Breast epithelium (tissue), 4 donors: ENCODE results near the gene XDH. TPM values are rescaled to one million over a fixed set of nuclear protein-coding genes. Genes with fewer than 3 reads are reported as not detected.

Experiments used
- DNase-seq, 2 donors: peaks; one replicate each; pipeline ENCODE4 v3.0.0-alpha.2; 2019; ENCODE audit warnings: low spot score in 2 of 2
- H3K27ac ChIP-seq, 2 donors: fragments of 200-600 bp; sonication (generic) in 1 of 2; one replicate each; pipeline ENCODE4 v1.5.1; 2016 to 2019; ENCODE audit warnings: mild to moderate bottlenecking in 1 of 2
- H3K27me3 ChIP-seq, 2 donors: fragments of 200-600 bp; sonication (generic) in 1 of 2; one replicate each; pipeline versions ENCODE4 v1.5.1 to v1.6.0; 2017 to 2019; ENCODE audit warnings: control low read depth in 1 of 2, mild to moderate bottlenecking in 1 of 2
- H3K36me3 ChIP-seq: fragments of 200-600 bp; one replicate; pipeline ENCODE4 v1.5.1; 2019
- H3K4me1 ChIP-seq, 2 donors: fragments of 200-600 bp; sonication (generic); one replicate each; pipeline ENCODE4 v1.5.1; 2016 to 2019; ENCODE audit warnings: control low read depth in 1 of 2
- H3K4me3 ChIP-seq, 3 donors: fragments of 200-600 bp; sonication (generic); 1 replicate in 2 of 3; 2 replicates in 1 of 3; pipeline ENCODE4 v1.5.1; 2016 to 2019; ENCODE audit warnings: mild to moderate bottlenecking in 3 of 3, moderate library complexity in 2 of 3
- H3K9me3 ChIP-seq, 2 donors: fragments of 200-600 bp; sonication (generic) in 1 of 2; one replicate each; pipeline ENCODE4 v1.5.1; 2016 to 2019; ENCODE audit warnings: control low read depth in 1 of 2
- CTCF ChIP-seq, 3 donors: fragments of 450-650 bp; IDR thresholded peaks; one replicate each; pipeline ENCODE4 v1.5.1; 2016 to 2017; ENCODE audit warnings: antibody characterized with exemption in 3 of 3, mild to moderate bottlenecking in 3 of 3, moderate library complexity in 3 of 3
- POLR2A ChIP-seq: fragments of 450-650 bp; IDR thresholded peaks from one replicate; pipeline ENCODE4 v1.6.1; 2016; ENCODE audit warnings: antibody characterized with exemption, mild to moderate bottlenecking, moderate library complexity
- POLR2AphosphoS5 ChIP-seq, 3 donors: sonication (generic); formaldehyde crosslinking; IDR thresholded peaks; one replicate each; pipeline ENCODE4 v1.6.1; 2017; ENCODE audit warnings: antibody characterized with exemption in 3 of 3
- intact Hi-C: fragments of 100-400 bp; cut with DNase I; formaldehyde crosslinking; loops from one replicate; pipeline ENCODE4 v1.15.1; 2023; ENCODE audit warnings: low total_unique reads
- total RNA-seq, 3 donors: library from RNA; depleted of rRNA; stranded (reverse); fragments of >200 nt; gene quantifications; one replicate each; pipeline ENCODE4 v1.1.0, GENCODE V29; 2016

XDH gene
- total RNA-seq, 3 donors from 2014 or later: 0.16 to 6.9 (median 1.3) TPM

DNA sequence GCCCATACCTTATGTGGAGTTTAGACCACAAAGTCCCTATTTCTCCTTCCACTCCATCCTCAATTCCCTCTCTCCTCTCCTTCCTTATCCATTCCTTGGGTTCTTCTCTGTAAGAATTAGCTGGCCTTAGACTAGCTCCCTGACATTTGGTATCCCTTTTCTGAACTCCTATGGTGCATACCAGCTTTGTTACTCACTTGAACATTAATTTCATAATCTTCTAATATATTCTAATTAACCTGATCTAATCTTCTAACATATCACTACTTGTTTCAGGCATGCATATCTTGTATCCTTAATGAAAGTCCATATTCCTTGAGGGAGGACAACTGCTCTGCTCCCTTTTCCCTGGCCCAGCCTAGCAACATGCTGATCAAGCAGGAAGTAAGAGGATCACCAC, 114.2 kb downstream of the XDH start:
- Histone ChIP-seq H3K36me3 (no peaks in the 10 kb centered on the region), H3K27me3 (no peaks in the 10 kb centered on the region), H3K4me1 (peaks cover 0 to 7% of the 10 kb centered on the region in 2 donors), H3K4me3 (no peak overlapping the region), H3K9me3 (no peaks in the 10 kb centered on the region), H3K27ac (no peak overlapping the region)
- DNase-seq: no peak
- TF ChIP-seq POLR2AphosphoS5 (IDR thresholded peaks at IDR 0.05) (no peak), POLR2A (no peak), CTCF (IDR thresholded peaks at IDR 0.05) (no peak)
- intact Hi-C loops: no loop called here

- Histone ChIP-seq H3K36me3 (no peaks in the 10 kb centered on the region), H3K27ac (no peak overlapping the region), H3K4me3 (no peak overlapping the region), H3K4me1 (peaks cover 0 to 7% of the 10 kb centered on the region in 2 donors), H3K9me3 (no peaks in the 10 kb centered on the region), H3K27me3 (no peaks in the 10 kb centered on the region)
- DNase-seq: no peak
- intact Hi-C loops: no loop called here
- no peak for TF ChIP-seq POLR2A
- no peak for TF ChIP-seq POLR2AphosphoS5 (IDR thresholded peaks at IDR 0.05)
- no peak for TF ChIP-seq CTCF (IDR thresholded peaks at IDR 0.05)
Measured at GRCh38 chr2:31299547-31299946, 115.0 kb downstream of the XDH start.

DNA sequence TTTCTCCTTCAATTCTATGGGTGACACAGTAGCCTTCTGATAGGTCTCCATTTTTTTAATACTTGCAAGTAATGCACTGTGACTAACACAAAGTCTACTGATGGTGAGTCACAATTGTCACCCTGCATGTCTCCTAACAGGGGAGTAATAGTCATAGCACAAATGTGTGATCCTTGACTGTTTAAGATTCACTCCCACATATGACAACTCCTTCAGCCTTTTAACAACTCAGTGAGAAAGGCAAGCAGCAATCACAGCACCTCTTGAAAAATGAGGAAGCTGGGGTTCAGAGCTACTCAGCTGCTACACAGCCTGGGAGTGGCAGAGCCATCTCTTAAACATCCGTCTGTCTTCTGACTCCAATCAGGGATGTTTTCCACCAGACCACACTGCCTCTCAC, 116.8 kb downstream of the XDH start:
- H3K9me3 ChIP-seq: no peaks in the 10 kb centered on the region
- H3K4me1 ChIP-seq: peaks cover 0 to 5% of the 10 kb centered on the region in 2 donors
- intact Hi-C loops: no loop called here
- DNase-seq: no peak
- no peak for TF ChIP-seq POLR2AphosphoS5 (IDR thresholded peaks at IDR 0.05)
- TF ChIP-seq CTCF (IDR thresholded peaks at IDR 0.05): no peak
- no peak for TF ChIP-seq POLR2A
- H3K36me3 ChIP-seq: no peaks in the 10 kb centered on the region
- no peak overlapping the region for H3K27ac ChIP-seq
- no peaks in the 10 kb centered on the region for H3K27me3 ChIP-seq
- no peak overlapping the region for H3K4me3 ChIP-seq

GRCh38 chr2:31296641-31297287, 117.8 kb downstream of the XDH start:
- Histone ChIP-seq H3K27ac (no peak overlapping the region), H3K4me1 (no peaks in the 10 kb centered on the region), H3K9me3 (no peaks in the 10 kb centered on the region), H3K4me3 (no peak overlapping the region), H3K27me3 (no peaks in the 10 kb centered on the region), H3K36me3 (no peaks in the 10 kb centered on the region)
- DNase-seq: no peak
- TF ChIP-seq POLR2AphosphoS5 (IDR thresholded peaks at IDR 0.05) (no peak), CTCF (IDR thresholded peaks at IDR 0.05) (no peak), POLR2A (no peak)
- intact Hi-C loops: no loop called here

DNA sequence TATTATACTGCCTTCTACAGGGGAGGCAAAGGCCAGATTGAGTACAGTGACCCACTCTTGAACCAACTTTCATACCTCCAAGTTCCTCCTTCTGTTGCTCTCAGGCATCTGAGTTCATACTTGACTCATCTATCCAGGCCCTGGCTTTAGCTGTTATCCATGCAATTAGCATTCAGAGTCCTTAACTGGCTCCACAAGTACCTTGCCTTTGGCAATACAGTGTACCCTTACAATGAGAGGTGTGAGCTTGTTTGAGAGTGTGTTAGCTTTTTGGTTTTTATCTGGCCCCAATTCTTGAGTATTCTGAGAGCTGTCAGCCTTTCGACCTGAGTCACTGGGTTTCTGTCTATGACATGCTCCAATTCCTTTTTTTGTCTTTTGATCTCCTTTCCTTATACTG, 120.3 kb downstream of the XDH start:
- no peak for DNase-seq
- TF ChIP-seq CTCF (IDR thresholded peaks at IDR 0.05) (no peak), POLR2A (no peak), POLR2AphosphoS5 (IDR thresholded peaks at IDR 0.05) (no peak)
- H3K36me3 ChIP-seq: no peaks in the 10 kb centered on the region
- H3K9me3 ChIP-seq: no peaks in the 10 kb centered on the region
- peak overlapping the region; percentile 8 to 55 for H3K27ac ChIP-seq
- no peaks in the 10 kb centered on the region for H3K27me3 ChIP-seq
- H3K4me1 ChIP-seq: no peaks in the 10 kb centered on the region
- intact Hi-C loops: no loop called here
- H3K4me3 ChIP-seq: no peak overlapping the region
